Neuronal stem cell (in vitro differentiated cells): ENCODE results near the gene SAMD14.

Source experiments
- DNase-seq: peaks from one replicate; pipeline ENCODE4 v3.0.0-alpha.2; 2013; ENCODE audit warnings: low spot score
- H2AFZ ChIP-seq: one replicate; pipeline ENCODE4 v1.6.1; 2013; ENCODE audit warnings: mild to moderate bottlenecking, low read length, inconsistent platforms
- H2AK5ac ChIP-seq: 2 replicates; pipeline ENCODE4 v1.6.1; 2013; ENCODE audit warnings: low read depth, mild to moderate bottlenecking, inconsistent platforms, low read length, moderate library complexity, mixed read lengths
- H2BK120ac ChIP-seq: 2 replicates; pipeline ENCODE4 v1.6.1; 2013; ENCODE audit warnings: low read depth, mild to moderate bottlenecking, inconsistent platforms, low read length, moderate library complexity, mixed read lengths
- H2BK12ac ChIP-seq: one replicate; pipeline ENCODE4 v1.6.1; 2013; ENCODE audit warnings: low read length, inconsistent platforms
- H2BK15ac ChIP-seq: 2 replicates; pipeline ENCODE4 v1.6.1; 2013; ENCODE audit warnings: mild to moderate bottlenecking, low read length, inconsistent platforms, mixed read lengths
- H2BK5ac ChIP-seq: one replicate; pipeline ENCODE4 v1.6.1; 2013; ENCODE audit warnings: inconsistent platforms, mild to moderate bottlenecking, low read length, moderate library complexity
- H3K14ac ChIP-seq: one replicate; pipeline ENCODE4 v1.6.1; 2013; ENCODE audit warnings: low read length, inconsistent platforms
- H3K18ac ChIP-seq: 2 replicates; pipeline ENCODE4 v1.6.1; 2013; ENCODE audit warnings: low read length, inconsistent platforms
- H3K23ac ChIP-seq: 2 replicates; pipeline ENCODE4 v1.6.1; 2013; ENCODE audit warnings: low read depth, mild to moderate bottlenecking, mixed read lengths, low read length, inconsistent platforms; ENCODE audit not compliant: poor library complexity
- H3K27ac ChIP-seq: replicated peaks from 3 replicates; pipeline ENCODE4 v1.5.1; 2013; ENCODE audit warnings: low read length, inconsistent platforms
- H3K27me3 ChIP-seq, 3 experiments: 2 replicates each; pipeline ENCODE4 v1.6.1; 2013; ENCODE audit warnings: low read length in 3 of 3, mild to moderate bottlenecking in 2 of 3, inconsistent platforms in 1 of 3, low read depth in 1 of 3, mixed read lengths in 1 of 3, moderate library complexity in 1 of 3; ENCODE audit not compliant: control insufficient read depth in 3 of 3, insufficient read depth in 3 of 3
- H3K36me3 ChIP-seq, 2 donors: replicated peaks in 1 of 2; 2 replicates each; pipeline ENCODE4 v1.6.1; 2013; ENCODE audit warnings: low read length in 2 of 2; ENCODE audit not compliant: control insufficient read depth in 2 of 2, insufficient read depth in 2 of 2
- H3K4ac ChIP-seq: 2 replicates; pipeline ENCODE4 v1.6.1; 2013; ENCODE audit warnings: inconsistent platforms, mild to moderate bottlenecking, low read length, moderate library complexity
- H3K4me1 ChIP-seq, 2 donors: 1 replicate in 1 of 2; 2 replicates in 1 of 2; pipeline ENCODE4 v1.6.1; 2013; ENCODE audit warnings: low read length in 2 of 2, low read depth in 1 of 2; ENCODE audit not compliant: control insufficient read depth in 2 of 2, insufficient read depth in 1 of 2
- H3K4me2 ChIP-seq: one replicate; pipeline ENCODE4 v1.6.1; 2013; ENCODE audit warnings: mild to moderate bottlenecking, low read length, inconsistent platforms; ENCODE audit not compliant: insufficient read depth, poor library complexity, severe bottlenecking
- H3K4me3 ChIP-seq, 2 donors: 2 replicates each; pipeline ENCODE4 v1.5.1; 2013; ENCODE audit warnings: low read length in 2 of 2, mild to moderate bottlenecking in 2 of 2, inconsistent platforms in 1 of 2, moderate library complexity in 1 of 2
- H3K79me1 ChIP-seq: one replicate; pipeline ENCODE4 v1.6.1; 2013; ENCODE audit warnings: low read depth, mild to moderate bottlenecking, inconsistent platforms, low read length, moderate library complexity
- H3K9ac ChIP-seq: one replicate; pipeline ENCODE4 v1.6.1; 2013; ENCODE audit warnings: mild to moderate bottlenecking, low read depth, low read length, inconsistent platforms; ENCODE audit not compliant: poor library complexity
- H3K9me3 ChIP-seq, 2 donors: replicated peaks in 1 of 2; 2 replicates each; pipeline versions ENCODE3 to v1.6.1; 2013; ENCODE audit warnings: low read length in 2 of 2, mild to moderate bottlenecking in 2 of 2, inconsistent platforms in 1 of 2, low read depth in 1 of 2, mixed read lengths in 1 of 2, moderate library complexity in 1 of 2; ENCODE audit not compliant: control insufficient read depth in 2 of 2, insufficient read depth in 1 of 2
- H4K8ac ChIP-seq: one replicate; pipeline ENCODE4 v1.6.1; 2013; ENCODE audit warnings: low read depth, mild to moderate bottlenecking, inconsistent platforms, low read length, moderate library complexity
- H4K91ac ChIP-seq: one replicate; pipeline ENCODE4 v1.6.1; 2013; ENCODE audit warnings: low read length, low read depth, mild to moderate bottlenecking, inconsistent platforms; ENCODE audit not compliant: poor library complexity
- WGBS, 2 donors: extraction: QIAGEN DNeasy Blood & Tissue Kit; methylation state at CpG; one replicate each; pipeline ENCODE4 v1.1.7; 2013; ENCODE audit warnings: missing lambda C conversion rate in 2 of 2, mixed read lengths in 1 of 2; ENCODE audit not compliant: insufficient read length in 2 of 2, insufficient replicate concordance in 1 of 2; ENCODE audit errors: extremely low coverage in 2 of 2; 5-methylcytosine and 5-hydroxymethylcytosine counted together

SAMD14 gene

GRCh38 chr17:50153650-50154575 is 24.0 kb upstream of the SAMD14 start:
- Histone ChIP-seq H2BK120ac (no peak overlapping the region), H3K23ac (no peak overlapping the region), H4K91ac (no peak overlapping the region), H3K4me3 (no peak overlapping the region), H2BK15ac (peak overlapping the region; percentile 75), H3K4me1 (peaks cover 5 to 7% of the 10 kb centered on the region in 2 donors), H3K9me3 (no peaks in the 10 kb centered on the region), H3K14ac (no peak overlapping the region), H4K8ac (no peak overlapping the region), H3K9ac (no peak overlapping the region), H2AFZ (no peak overlapping the region), H3K18ac (no peak overlapping the region), H2BK12ac (no peak overlapping the region), H3K79me1 (peaks cover 11% of the 10 kb centered on the region), H3K4me2 (no peak overlapping the region), H3K27me3 (no peaks in the 10 kb centered on the region), H3K27ac (no peak overlapping the region), H3K4ac (no peak overlapping the region), H2BK5ac (no peak overlapping the region), H2AK5ac (peak overlapping the region; percentile 44), H3K36me3 (no peaks in the 10 kb centered on the region)
- no CpG with 5 or more reads among the region's 16 CpGs for whole genome bisulfite sequencing, 2 donors
- no peak for DNase-seq

- peak overlapping the region; percentile 59 for H2AK5ac ChIP-seq
- no peak overlapping the region for H2BK12ac ChIP-seq
- H3K4me2 ChIP-seq = no peak overlapping the region
- WGBS, 2 donors = no CpG with 5 or more reads among the region's 7 CpGs
- H2BK5ac ChIP-seq = peak overlapping the region; percentile 49
- no peaks in the 10 kb centered on the region for H3K27me3 ChIP-seq
- peak overlapping the region; percentile 80 for H3K18ac ChIP-seq
- peaks cover 12 to 15% of the 10 kb centered on the region in 2 donors for H3K4me1 ChIP-seq
- no peak overlapping the region for H3K14ac ChIP-seq
- H2AFZ ChIP-seq = no peak overlapping the region
- no peak overlapping the region for H4K8ac ChIP-seq
- H3K9me3 ChIP-seq = no peaks in the 10 kb centered on the region
- H3K79me1 ChIP-seq = peaks cover 13% of the 10 kb centered on the region
- no peak overlapping the region for H3K9ac ChIP-seq
- H3K27ac ChIP-seq = no peak overlapping the region
- no peak overlapping the region for H3K23ac ChIP-seq
- peak overlapping the region; percentile 35 for H2BK15ac ChIP-seq
- peak overlapping the region; percentile 85 for H4K91ac ChIP-seq
- H3K4me3 ChIP-seq = peak overlapping the region in 1 of 2 donors; percentile 73
- DNase-seq = no peak
- H3K36me3 ChIP-seq = no peaks in the 10 kb centered on the region
- peak overlapping the region; percentile 14 for H2BK120ac ChIP-seq
- no peak overlapping the region for H3K4ac ChIP-seq
Measured at GRCh38 chr17:50152736-50153135, 22.8 kb upstream of the SAMD14 start.

GRCh38 chr17:50151937-50152547 is 22.1 kb upstream of the SAMD14 start:
- Histone ChIP-seq H2AFZ (peak overlapping the region; percentile 76), H2BK12ac (no peak overlapping the region), H2BK15ac (no peak overlapping the region), H3K27ac (peak overlapping the region; percentile 87), H3K14ac (no peak overlapping the region), H3K27me3 (no peaks in the 10 kb centered on the region), H3K79me1 (peaks cover 13% of the 10 kb centered on the region), H2BK120ac (no peak overlapping the region), H3K9ac (peak overlapping the region; percentile 24), H3K4me2 (peak overlapping the region; percentile 82), H4K8ac (no peak overlapping the region), H4K91ac (no peak overlapping the region), H3K4me1 (peaks cover 17 to 19% of the 10 kb centered on the region in 2 donors), H2AK5ac (peak overlapping the region; percentile 59), H3K9me3 (no peaks in the 10 kb centered on the region), H3K18ac (peak overlapping the region; percentile 94), H3K36me3 (peaks cover 0 to 2% of the 10 kb centered on the region in 2 donors), H2BK5ac (peak overlapping the region; percentile 57), H3K4me3 (peak overlapping the region; percentile 70 to 73), H3K4ac (no peak overlapping the region), H3K23ac (no peak overlapping the region)
- DNase-seq = peak; percentile 77
- WGBS, 2 donors = no CpG with 5 or more reads among the region's 12 CpGs
